ENCODE results near the gene LAMB4.

- TF ChIP-seq CTCF (IDR thresholded peaks at IDR 0.05) (no peak), POLR2A (IDR thresholded peaks at IDR 0.05) (no peak)
These were observed 40.8 kb downstream of the LAMB4 start for GRCh38 chr7:108089381-108089780.

All from Peyer's patch (tissue), 4 donors.